RWPE2 (cell line): ENCODE measurements around the gene DDI1.

Source experiments
- ATAC-seq: fragments of 200-7000 bp; cut with Tn5 transposase; 3 replicates; pipeline ENCODE4 v1.9.1; 2021; ENCODE audit warnings: low read depth
- DNase-seq: peaks from one replicate; pipeline ENCODE4 v3.0.0-alpha.2; 2020; ENCODE audit warnings: low spot score
- H3K27ac ChIP-seq: fragments of 450-650 bp; 2 replicates; pipeline ENCODE4 v1.5.1; 2017; ENCODE audit warnings: mild to moderate bottlenecking; ENCODE audit not compliant: poor library complexity, severe bottlenecking
- H3K27me3 ChIP-seq: fragments of 250-450 bp; sonication (Bioruptor Pico); 2 replicates; pipeline ENCODE4 v1.5.1; 2021; ENCODE audit warnings: mild to moderate bottlenecking, moderate library complexity; ENCODE audit not compliant: insufficient read depth, poor library complexity, severe bottlenecking
- H3K36me3 ChIP-seq: fragments of 250-450 bp; sonication (Bioruptor Pico); 2 replicates; pipeline ENCODE4 v1.5.1; 2020; ENCODE audit warnings: low read depth, mild to moderate bottlenecking, moderate library complexity
- H3K4me1 ChIP-seq: fragments of 250-450 bp; sonication (Bioruptor Pico); 2 replicates; pipeline ENCODE4 v1.5.1; 2021; ENCODE audit warnings: mild to moderate bottlenecking, moderate library complexity; ENCODE audit not compliant: insufficient read depth, poor library complexity, severe bottlenecking
- H3K4me3 ChIP-seq: fragments of 250-450 bp; sonication (Bioruptor Pico); 2 replicates; pipeline ENCODE4 v1.5.1; 2021; ENCODE audit warnings: mild to moderate bottlenecking, moderate library complexity; ENCODE audit not compliant: severe bottlenecking
- H3K9me3 ChIP-seq: fragments of 250-450 bp; sonication (Bioruptor Pico); 2 replicates; pipeline ENCODE4 v1.5.1; 2021; ENCODE audit warnings: mild to moderate bottlenecking, moderate library complexity; ENCODE audit not compliant: severe bottlenecking
- TF ChIP-seq, protein P1 (sequence below): fragments of 450-650 bp; IDR thresholded peaks from one replicate; pipeline ENCODE4 v1.5.1; 2017; ENCODE audit warnings: mild to moderate bottlenecking, moderate library complexity; ENCODE audit not compliant: poor library complexity, severe bottlenecking

The DDI1 gene

DNA sequence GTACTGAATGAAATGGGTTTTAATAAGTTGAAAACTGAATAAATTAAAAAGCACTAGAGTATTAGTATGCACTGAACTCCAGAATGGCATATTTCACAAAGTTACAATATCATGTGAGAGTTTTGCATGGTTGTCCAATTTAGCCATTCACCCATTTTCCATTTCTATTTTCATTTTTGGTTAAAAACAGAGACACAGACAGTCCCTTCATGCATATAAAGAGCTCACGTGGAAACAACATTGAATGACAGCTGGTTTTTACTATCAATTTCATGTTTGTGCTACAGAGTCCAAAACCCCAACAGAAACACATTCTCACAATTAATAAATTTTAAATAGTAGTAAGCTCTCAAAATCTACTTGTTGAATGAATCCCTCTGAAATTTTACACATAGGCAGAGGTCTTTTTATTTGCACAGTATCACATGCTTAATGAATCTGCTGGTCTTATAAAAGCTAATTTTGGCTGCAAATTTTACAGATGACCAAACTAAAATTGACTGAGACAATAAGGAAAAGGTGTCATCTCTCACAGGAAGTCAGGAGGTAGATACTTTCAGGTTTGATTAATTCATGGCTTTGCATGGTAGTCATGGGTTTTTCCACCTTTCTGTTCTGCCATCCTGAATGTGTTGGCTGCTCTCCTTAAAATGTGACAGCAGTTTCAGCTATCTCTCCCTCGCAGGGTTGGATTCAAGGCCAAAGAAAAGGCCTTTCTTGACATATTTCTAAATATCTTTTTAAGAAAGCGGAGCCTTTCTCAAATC is 20.6 kb upstream of the DDI1 start:
- Histone ChIP-seq H3K27me3 (no peaks in the 10 kb centered on the region), H3K4me1 (no peaks in the 10 kb centered on the region), H3K27ac (no peak overlapping the region), H3K4me3 (no peak overlapping the region), H3K36me3 (no peaks in the 10 kb centered on the region), H3K9me3 (peaks cover 1% of the 10 kb centered on the region)
- no peak for DNase-seq
- no peak for ATAC-seq
- TF ChIP-seq, protein P1, sequence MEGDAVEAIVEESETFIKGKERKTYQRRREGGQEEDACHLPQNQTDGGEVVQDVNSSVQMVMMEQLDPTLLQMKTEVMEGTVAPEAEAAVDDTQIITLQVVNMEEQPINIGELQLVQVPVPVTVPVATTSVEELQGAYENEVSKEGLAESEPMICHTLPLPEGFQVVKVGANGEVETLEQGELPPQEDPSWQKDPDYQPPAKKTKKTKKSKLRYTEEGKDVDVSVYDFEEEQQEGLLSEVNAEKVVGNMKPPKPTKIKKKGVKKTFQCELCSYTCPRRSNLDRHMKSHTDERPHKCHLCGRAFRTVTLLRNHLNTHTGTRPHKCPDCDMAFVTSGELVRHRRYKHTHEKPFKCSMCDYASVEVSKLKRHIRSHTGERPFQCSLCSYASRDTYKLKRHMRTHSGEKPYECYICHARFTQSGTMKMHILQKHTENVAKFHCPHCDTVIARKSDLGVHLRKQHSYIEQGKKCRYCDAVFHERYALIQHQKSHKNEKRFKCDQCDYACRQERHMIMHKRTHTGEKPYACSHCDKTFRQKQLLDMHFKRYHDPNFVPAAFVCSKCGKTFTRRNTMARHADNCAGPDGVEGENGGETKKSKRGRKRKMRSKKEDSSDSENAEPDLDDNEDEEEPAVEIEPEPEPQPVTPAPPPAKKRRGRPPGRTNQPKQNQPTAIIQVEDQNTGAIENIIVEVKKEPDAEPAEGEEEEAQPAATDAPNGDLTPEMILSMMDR: no peak

DNA sequence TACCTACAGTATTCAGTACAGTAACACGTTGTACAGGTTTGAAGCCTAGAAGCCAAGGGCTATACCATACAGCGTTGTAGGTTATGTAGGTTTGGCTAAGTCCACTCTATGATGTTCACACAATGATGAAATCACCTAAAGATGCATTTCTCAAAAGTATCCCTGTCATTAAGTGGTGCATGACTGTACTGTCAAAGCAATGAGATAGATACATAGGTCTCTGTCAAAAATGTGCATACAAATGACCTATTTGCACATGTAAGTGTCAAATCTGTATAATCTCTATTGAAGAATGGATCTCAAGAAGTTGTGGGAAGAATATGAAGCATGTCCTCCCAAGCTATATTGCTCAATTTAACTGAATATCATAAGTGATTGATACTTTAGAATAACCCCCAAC is 11.9 kb upstream of the DDI1 start:
- no peak overlapping the region for H3K4me3 ChIP-seq
- no peak for ATAC-seq
- no peaks in the 10 kb centered on the region for H3K36me3 ChIP-seq
- no peak for DNase-seq
- H3K27me3 ChIP-seq: no peaks in the 10 kb centered on the region
- TF ChIP-seq, protein P1: no peak
- peaks cover 1% of the 10 kb centered on the region for H3K9me3 ChIP-seq
- H3K27ac ChIP-seq: no peak overlapping the region
- H3K4me1 ChIP-seq: no peaks in the 10 kb centered on the region

DNA sequence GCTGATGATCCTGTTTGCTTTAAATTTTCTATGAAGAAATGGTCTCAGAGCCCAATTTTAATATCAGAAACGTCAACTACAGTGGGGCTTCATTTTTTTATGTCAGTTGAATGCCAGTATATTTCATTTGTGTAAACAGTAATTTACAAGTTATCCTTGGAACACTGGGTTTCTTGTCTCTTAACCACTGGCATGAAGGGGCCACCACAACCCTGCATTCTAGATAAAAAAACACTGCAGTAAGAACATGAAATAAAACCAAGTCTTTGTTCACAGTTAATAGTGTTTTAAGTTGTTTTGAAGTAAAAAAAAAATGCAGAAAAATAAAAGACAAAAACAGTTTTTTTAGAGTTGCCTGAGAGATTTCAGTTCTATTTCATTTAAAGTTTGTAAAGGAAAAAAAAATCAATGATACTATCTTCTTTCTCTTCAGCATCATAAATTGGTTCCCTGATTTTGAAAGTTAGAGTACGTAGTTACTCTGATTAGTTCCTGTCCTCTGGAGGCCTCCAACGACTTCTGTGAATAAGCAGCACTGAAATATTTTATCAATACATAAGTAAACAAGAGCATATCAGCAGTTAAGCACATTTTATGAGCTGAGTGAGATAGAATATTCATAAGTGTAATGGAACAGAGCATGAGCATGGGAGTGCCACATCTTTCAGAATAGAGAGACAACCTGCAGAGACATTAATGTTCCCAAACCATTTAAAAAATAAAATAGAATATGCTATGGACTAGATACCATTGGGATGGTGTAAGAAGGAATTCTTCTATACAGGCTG is 7.8 kb upstream of the DDI1 start:
- Histone ChIP-seq H3K27me3 (no peaks in the 10 kb centered on the region), H3K9me3 (no peaks in the 10 kb centered on the region), H3K4me1 (peaks cover 11% of the 10 kb centered on the region), H3K27ac (no peak overlapping the region), H3K4me3 (no peak overlapping the region), H3K36me3 (no peaks in the 10 kb centered on the region)
- DNase-seq (no peak), ATAC-seq (no peak)
- TF ChIP-seq, protein P1: no peak

DNA sequence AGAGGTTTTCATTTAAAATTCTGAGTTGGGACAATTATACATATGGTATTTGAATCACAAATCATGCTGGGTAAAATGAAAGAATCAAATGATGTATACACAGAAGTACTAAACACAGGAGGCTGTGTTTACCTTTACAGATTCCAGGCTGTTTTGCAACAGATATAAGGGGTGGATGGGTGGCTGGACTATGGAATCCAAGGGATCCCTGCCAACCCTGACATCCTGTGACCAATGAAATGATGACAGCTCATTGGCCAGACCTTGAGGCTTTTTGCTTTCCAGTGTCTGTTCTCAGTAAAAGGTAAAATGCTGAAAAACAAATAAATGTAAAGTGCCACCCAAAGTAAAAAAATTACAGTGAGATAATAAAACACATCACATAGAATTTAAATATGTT is 3.3 kb upstream of the DDI1 start:
- no peaks in the 10 kb centered on the region for H3K9me3 ChIP-seq
- peak; percentile 61 for DNase-seq
- TF ChIP-seq, protein P1: no peak
- no peak overlapping the region for H3K27ac ChIP-seq
- no peaks in the 10 kb centered on the region for H3K27me3 ChIP-seq
- H3K4me3 ChIP-seq: no peak overlapping the region
- no peaks in the 10 kb centered on the region for H3K36me3 ChIP-seq
- peaks cover 15% of the 10 kb centered on the region for H3K4me1 ChIP-seq
- peak; percentile 99 for ATAC-seq
